ENCODE data around the gene PXMP4.

PXMP4 gene

GRCh38 chr20:33664085-33664761 lies 55.9 kb downstream of the PXMP4 start:
- H3K27me3 ChIP-seq (replicated peaks; ENCODE audit: control insufficient read depth, insufficient read depth, low read length), result no peaks in the 10 kb centered on the region
- H3K4me1 ChIP-seq (ENCODE audit: control insufficient read depth, insufficient read depth, low read length), result peaks cover 36% of the 10 kb centered on the region
- H3K9me3 ChIP-seq (ENCODE audit: control insufficient read depth, low read length), result no peaks in the 10 kb centered on the region
- H3K9ac ChIP-seq (ENCODE audit: low read length), result peak overlapping the region; percentile 92
- H3K4me3 ChIP-seq (ENCODE audit: low read length), result peak overlapping the region; percentile 85
- peaks cover 14% of the 10 kb centered on the region for H3K36me3 ChIP-seq (ENCODE audit: control insufficient read depth, insufficient read depth, low read length, severe bottlenecking)
- no peak for DNase-seq (ENCODE audit: low read depth)

- H3K4me3 ChIP-seq (ENCODE audit: low read length), result peak overlapping the region; percentile 85
- H3K4me1 ChIP-seq (ENCODE audit: control insufficient read depth, insufficient read depth, low read length), result peaks cover 32% of the 10 kb centered on the region
- H3K9ac ChIP-seq (ENCODE audit: low read length), result peak overlapping the region; percentile 92
- H3K36me3 ChIP-seq (ENCODE audit: control insufficient read depth, insufficient read depth, low read length, severe bottlenecking), result peaks cover 13% of the 10 kb centered on the region
- H3K27me3 ChIP-seq (replicated peaks; ENCODE audit: control insufficient read depth, insufficient read depth, low read length), result no peaks in the 10 kb centered on the region
- DNase-seq (ENCODE audit: low read depth), result peak; percentile 93
- H3K9me3 ChIP-seq (ENCODE audit: control insufficient read depth, low read length), result no peaks in the 10 kb centered on the region
These were observed 56.7 kb downstream of the PXMP4 start for GRCh38 chr20:33663161-33664084.

GRCh38 chr20:33662172-33662571 lies 57.9 kb downstream of the PXMP4 start, which contains the start of gene C20orf144:
Gene C20orf144 (plus strand): TSS chr20:33662327. CDS start chr20:33662346, 19 bp downstream.
- DNase-seq (ENCODE audit: low read depth), result no peak
- Histone ChIP-seq H3K9me3 (ENCODE audit: control insufficient read depth, low read length) (no peaks in the 10 kb centered on the region), H3K4me3 (ENCODE audit: low read length) (peak within 1 kb of the TSS; percentile 85), H3K27me3 (replicated peaks; ENCODE audit: control insufficient read depth, insufficient read depth, low read length) (no peaks in the 10 kb centered on the region), H3K36me3 (ENCODE audit: control insufficient read depth, insufficient read depth, low read length, severe bottlenecking) (peaks cover 22% of the 10 kb centered on the region), H3K9ac (ENCODE audit: low read length) (peak within 1 kb of the TSS; percentile 92), H3K4me1 (ENCODE audit: control insufficient read depth, insufficient read depth, low read length) (peaks cover 19% of the 10 kb centered on the region)

GRCh38 chr20:33660685-33661058 lies 59.4 kb downstream of the PXMP4 start:
- DNase-seq (ENCODE audit: low read depth), result no peak
- Histone ChIP-seq H3K9ac (ENCODE audit: low read length) (no peak overlapping the region), H3K4me3 (ENCODE audit: low read length) (no peak overlapping the region), H3K36me3 (ENCODE audit: control insufficient read depth, insufficient read depth, low read length, severe bottlenecking) (peaks cover 30% of the 10 kb centered on the region), H3K4me1 (ENCODE audit: control insufficient read depth, insufficient read depth, low read length) (peaks cover 13% of the 10 kb centered on the region), H3K9me3 (ENCODE audit: control insufficient read depth, low read length) (no peaks in the 10 kb centered on the region), H3K27me3 (replicated peaks; ENCODE audit: control insufficient read depth, insufficient read depth, low read length) (no peaks in the 10 kb centered on the region)

- peaks cover 30% of the 10 kb centered on the region for H3K36me3 ChIP-seq (ENCODE audit: control insufficient read depth, insufficient read depth, low read length, severe bottlenecking)
- no peak overlapping the region for H3K4me3 ChIP-seq (ENCODE audit: low read length)
- no peaks in the 10 kb centered on the region for H3K9me3 ChIP-seq (ENCODE audit: control insufficient read depth, low read length)
These were observed 60.0 kb downstream of the PXMP4 start for GRCh38 chr20:33660035-33660684.

GRCh38 chr20:33659341-33660034 lies 60.6 kb downstream of the PXMP4 start:
- no peak for DNase-seq (ENCODE audit: low read depth)
- peaks cover 30% of the 10 kb centered on the region for H3K36me3 ChIP-seq (ENCODE audit: control insufficient read depth, insufficient read depth, low read length, severe bottlenecking)
- no peak overlapping the region for H3K4me3 ChIP-seq (ENCODE audit: low read length)
- H3K9me3 ChIP-seq (ENCODE audit: control insufficient read depth, low read length), result no peaks in the 10 kb centered on the region
- peaks cover 13% of the 10 kb centered on the region for H3K4me1 ChIP-seq (ENCODE audit: control insufficient read depth, insufficient read depth, low read length)
- H3K9ac ChIP-seq (ENCODE audit: low read length), result no peak overlapping the region
- no peaks in the 10 kb centered on the region for H3K27me3 ChIP-seq (replicated peaks; ENCODE audit: control insufficient read depth, insufficient read depth, low read length)

More at GRCh38 chr20:33660035-33660684, 60.0 kb downstream of the PXMP4 start:
- Histone ChIP-seq H3K27me3 (replicated peaks; ENCODE audit: control insufficient read depth, insufficient read depth, low read length) (no peaks in the 10 kb centered on the region), H3K4me1 (ENCODE audit: control insufficient read depth, insufficient read depth, low read length) (peaks cover 13% of the 10 kb centered on the region), H3K9ac (ENCODE audit: low read length) (no peak overlapping the region)
- DNase-seq (ENCODE audit: low read depth), result no peak

- Histone ChIP-seq H3K4me3 (ENCODE audit: low read length) (no peak overlapping the region), H3K27me3 (replicated peaks; ENCODE audit: control insufficient read depth, insufficient read depth, low read length) (no peaks in the 10 kb centered on the region), H3K4me1 (ENCODE audit: control insufficient read depth, insufficient read depth, low read length) (peaks cover 12% of the 10 kb centered on the region), H3K36me3 (ENCODE audit: control insufficient read depth, insufficient read depth, low read length, severe bottlenecking) (peaks cover 30% of the 10 kb centered on the region), H3K9me3 (ENCODE audit: control insufficient read depth, low read length) (no peaks in the 10 kb centered on the region), H3K9ac (ENCODE audit: low read length) (no peak overlapping the region)
- no peak for DNase-seq (ENCODE audit: low read depth)
These were observed 61.2 kb downstream of the PXMP4 start for GRCh38 chr20:33658929-33659328.

GRCh38 chr20:33658510-33658909 lies 61.6 kb downstream of the PXMP4 start:
- Histone ChIP-seq H3K4me3 (ENCODE audit: low read length) (no peak overlapping the region), H3K9ac (ENCODE audit: low read length) (no peak overlapping the region), H3K27me3 (replicated peaks; ENCODE audit: control insufficient read depth, insufficient read depth, low read length) (no peaks in the 10 kb centered on the region), H3K4me1 (ENCODE audit: control insufficient read depth, insufficient read depth, low read length) (peaks cover 13% of the 10 kb centered on the region), H3K36me3 (ENCODE audit: control insufficient read depth, insufficient read depth, low read length, severe bottlenecking) (peaks cover 30% of the 10 kb centered on the region), H3K9me3 (ENCODE audit: control insufficient read depth, low read length) (no peaks in the 10 kb centered on the region)
- no peak for DNase-seq (ENCODE audit: low read depth)

GRCh38 chr20:33657704-33658095 lies 62.4 kb downstream of the PXMP4 start:
- no peaks in the 10 kb centered on the region for H3K27me3 ChIP-seq (replicated peaks; ENCODE audit: control insufficient read depth, insufficient read depth, low read length)
- H3K9me3 ChIP-seq (ENCODE audit: control insufficient read depth, low read length), result no peaks in the 10 kb centered on the region
- peaks cover 30% of the 10 kb centered on the region for H3K36me3 ChIP-seq (ENCODE audit: control insufficient read depth, insufficient read depth, low read length, severe bottlenecking)
- no peak overlapping the region for H3K9ac ChIP-seq (ENCODE audit: low read length)
- H3K4me3 ChIP-seq (ENCODE audit: low read length), result no peak overlapping the region
- no peak for DNase-seq (ENCODE audit: low read depth)
- peaks cover 10% of the 10 kb centered on the region for H3K4me1 ChIP-seq (ENCODE audit: control insufficient read depth, insufficient read depth, low read length)

- Histone ChIP-seq H3K4me1 (ENCODE audit: control insufficient read depth, insufficient read depth, low read length) (peaks cover 9% of the 10 kb centered on the region), H3K27me3 (replicated peaks; ENCODE audit: control insufficient read depth, insufficient read depth, low read length) (no peaks in the 10 kb centered on the region), H3K9ac (ENCODE audit: low read length) (no peak overlapping the region), H3K9me3 (ENCODE audit: control insufficient read depth, low read length) (no peaks in the 10 kb centered on the region), H3K4me3 (ENCODE audit: low read length) (no peak overlapping the region), H3K36me3 (ENCODE audit: control insufficient read depth, insufficient read depth, low read length, severe bottlenecking) (peaks cover 30% of the 10 kb centered on the region)
- DNase-seq (ENCODE audit: low read depth), result no peak
These were observed 63.1 kb downstream of the PXMP4 start for GRCh38 chr20:33656783-33657703.

All from adipocyte (in vitro differentiated cells).